A673 (cell line): Measurements from ENCODE around the gene USP2. TPM values are rescaled to one million over a fixed set of nuclear protein-coding genes. Genes with fewer than 3 reads are reported as not detected.

Source experiments
- BruUV-seq: library from RNA; stranded (reverse); fragments of 400-500 nt; replicated peaks from 2 replicates; lab custom pipeline; 2021; lab: Mats Ljungman, UMichigan
- CTCF ChIA-PET: fragments of 300-600 bp; sonication (Branson Sonifier 250); formaldehyde crosslinking; loops from one replicate; lab custom pipeline; 2022; ENCODE audit warnings: antibody characterized with exemption; lab: Charles Lee
- POLR2A ChIA-PET: fragments of 300-600 bp; sonication (Branson Sonifier 250); formaldehyde crosslinking; loops from one replicate; lab custom pipeline; 2022; ENCODE audit warnings: antibody characterized with exemption; ENCODE audit not compliant: low non-redundant PET; lab: Charles Lee
- DNase-seq: peaks from one replicate; pipeline ENCODE4 v3.0.0-alpha.2; 2015; ENCODE audit warnings: low spot score
- H3K27ac ChIP-seq: fragments of 200-600 bp; sonication (generic); 2 replicates; pipeline ENCODE4 v1.5.1; 2016; ENCODE audit warnings: mixed run types, low read depth, mild to moderate bottlenecking, mixed read lengths, antibody characterized with exemption, low read length; ENCODE audit not compliant: poor library complexity, severe bottlenecking
- H3K27me3 ChIP-seq: fragments of 200-600 bp; sonication (generic); replicated peaks from 2 replicates; pipeline ENCODE4 v1.6.1; 2017; ENCODE audit warnings: mixed run types, low read depth, mild to moderate bottlenecking, mixed read lengths, antibody characterized with exemption, low read length; ENCODE audit not compliant: insufficient read depth, poor library complexity
- H3K36me3 ChIP-seq: fragments of 200-600 bp; sonication (generic); 2 replicates; pipeline ENCODE4 v1.6.1; 2016; ENCODE audit warnings: mixed run types, mild to moderate bottlenecking, mixed read lengths, antibody characterized with exemption, low read length; ENCODE audit not compliant: insufficient read depth, poor library complexity, severe bottlenecking
- H3K4me1 ChIP-seq: fragments of 200-600 bp; sonication (generic); 2 replicates; pipeline ENCODE4 v1.6.1; 2017; ENCODE audit warnings: mixed run types, mild to moderate bottlenecking, mixed read lengths, antibody characterized with exemption, low read length; ENCODE audit not compliant: insufficient read depth, poor library complexity, severe bottlenecking
- H3K4me3 ChIP-seq: fragments of 200-600 bp; sonication (generic); 2 replicates; pipeline ENCODE4 v1.5.1; 2016; ENCODE audit warnings: low read depth, mixed run types, mild to moderate bottlenecking, mixed read lengths, low read length; ENCODE audit not compliant: poor library complexity, severe bottlenecking
- H3K9me3 ChIP-seq: fragments of 200-600 bp; sonication (generic); 2 replicates; pipeline ENCODE4 v1.6.1; 2016; ENCODE audit warnings: mixed run types, low read depth, mild to moderate bottlenecking, mixed read lengths, antibody characterized with exemption, low read length; ENCODE audit not compliant: poor library complexity, severe bottlenecking
- EZH2 ChIP-seq: fragments of 200-600 bp; sonication (generic); IDR thresholded peaks from 2 replicates; pipeline ENCODE4 v1.6.1; 2017; ENCODE audit warnings: borderline replicate concordance, low read depth, mild to moderate bottlenecking, mixed read lengths, antibody characterized with exemption, low read length; ENCODE audit not compliant: poor library complexity, severe bottlenecking
- intact Hi-C: fragments of 100-400 bp; cut with micrococcal nuclease; formaldehyde crosslinking; loops from one replicate; pipeline ENCODE4 v1.10.0; 2022; ENCODE audit not compliant: unreplicated experiment
- total RNA-seq: library from RNA; stranded (reverse); gene quantifications from 2 replicates; pipeline ENCODE4 v1.2.3, GENCODE V29; 2021
- TF ChIP-seq, protein P1 (sequence below): fragments of 300-800, 200-600 bp; sonication (generic); conservative IDR thresholded peaks from 2 replicates; pipeline ENCODE4 v1.5.1; 2017; ENCODE audit warnings: low read depth, mild to moderate bottlenecking, antibody characterized with exemption, low read length, moderate library complexity, mixed read lengths

Gene USP2
- total RNA-seq, 1 experiment from 2014 or later: 4.8 TPM

DNA sequence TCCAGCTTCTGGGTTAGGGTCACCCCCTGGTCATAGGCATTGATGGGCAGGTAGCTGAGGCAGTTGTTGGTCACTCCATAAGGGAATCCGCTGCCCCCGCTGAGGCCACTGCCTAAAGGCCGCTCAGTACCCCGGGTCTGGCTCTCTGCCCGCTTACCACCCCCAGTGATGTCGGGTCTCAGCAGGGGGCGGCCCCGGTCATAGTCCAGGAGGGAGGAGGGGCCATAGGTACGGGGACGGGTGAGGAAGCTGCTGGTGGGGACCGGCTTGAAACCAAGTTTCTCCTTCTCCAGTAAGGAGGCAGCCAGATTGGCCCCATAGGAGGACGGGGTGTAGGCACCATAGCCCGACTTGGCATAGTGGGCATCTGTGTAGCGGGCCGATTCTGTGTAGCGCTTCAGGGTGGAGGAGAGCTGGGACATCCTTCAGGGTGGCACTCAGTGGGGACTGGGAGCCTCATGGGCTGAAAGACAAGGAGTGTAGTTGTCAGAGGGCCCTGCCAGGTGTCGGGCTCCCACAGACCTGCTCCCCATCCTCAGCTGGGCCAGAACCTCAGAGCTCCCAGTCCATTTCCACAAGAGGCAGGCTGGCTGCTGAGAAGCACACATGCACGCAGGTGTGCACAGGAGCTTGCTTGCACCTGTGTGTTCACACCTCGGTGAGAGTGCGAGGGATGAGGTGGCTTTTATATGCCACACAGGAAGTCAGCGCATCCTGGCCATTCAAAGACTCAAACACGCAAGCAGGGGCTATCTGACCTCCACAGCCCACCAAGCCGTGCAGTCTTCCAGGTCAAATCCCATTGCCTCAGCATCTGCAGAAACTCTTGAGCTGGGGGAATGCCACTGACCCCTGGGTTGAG is 8.2 kb downstream of the USP2 start:
- BruUV-seq: no TSS peak
- H3K36me3 ChIP-seq: no peaks in the 10 kb centered on the region
- TF ChIP-seq, protein P1, sequence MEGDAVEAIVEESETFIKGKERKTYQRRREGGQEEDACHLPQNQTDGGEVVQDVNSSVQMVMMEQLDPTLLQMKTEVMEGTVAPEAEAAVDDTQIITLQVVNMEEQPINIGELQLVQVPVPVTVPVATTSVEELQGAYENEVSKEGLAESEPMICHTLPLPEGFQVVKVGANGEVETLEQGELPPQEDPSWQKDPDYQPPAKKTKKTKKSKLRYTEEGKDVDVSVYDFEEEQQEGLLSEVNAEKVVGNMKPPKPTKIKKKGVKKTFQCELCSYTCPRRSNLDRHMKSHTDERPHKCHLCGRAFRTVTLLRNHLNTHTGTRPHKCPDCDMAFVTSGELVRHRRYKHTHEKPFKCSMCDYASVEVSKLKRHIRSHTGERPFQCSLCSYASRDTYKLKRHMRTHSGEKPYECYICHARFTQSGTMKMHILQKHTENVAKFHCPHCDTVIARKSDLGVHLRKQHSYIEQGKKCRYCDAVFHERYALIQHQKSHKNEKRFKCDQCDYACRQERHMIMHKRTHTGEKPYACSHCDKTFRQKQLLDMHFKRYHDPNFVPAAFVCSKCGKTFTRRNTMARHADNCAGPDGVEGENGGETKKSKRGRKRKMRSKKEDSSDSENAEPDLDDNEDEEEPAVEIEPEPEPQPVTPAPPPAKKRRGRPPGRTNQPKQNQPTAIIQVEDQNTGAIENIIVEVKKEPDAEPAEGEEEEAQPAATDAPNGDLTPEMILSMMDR: no peak
- no peak for TF ChIP-seq EZH2
- intact Hi-C loops: no loop called here
- no peak for DNase-seq
- ChIA-PET POLR2A (no interaction called here), CTCF (interaction anchor here (0.5 to 3.5 kb wide), 5 partner anchors 8 to 212 kb away, joined by 3 to 34 read pairs (median 4); partner anchors contain the start of gene USP2)
- peaks cover 29% of the 10 kb centered on the region for H3K4me1 ChIP-seq
- no peaks in the 10 kb centered on the region for H3K9me3 ChIP-seq
- H3K4me3 ChIP-seq: no peak overlapping the region
- H3K27me3 ChIP-seq: no peaks in the 10 kb centered on the region
- no peak overlapping the region for H3K27ac ChIP-seq

DNA sequence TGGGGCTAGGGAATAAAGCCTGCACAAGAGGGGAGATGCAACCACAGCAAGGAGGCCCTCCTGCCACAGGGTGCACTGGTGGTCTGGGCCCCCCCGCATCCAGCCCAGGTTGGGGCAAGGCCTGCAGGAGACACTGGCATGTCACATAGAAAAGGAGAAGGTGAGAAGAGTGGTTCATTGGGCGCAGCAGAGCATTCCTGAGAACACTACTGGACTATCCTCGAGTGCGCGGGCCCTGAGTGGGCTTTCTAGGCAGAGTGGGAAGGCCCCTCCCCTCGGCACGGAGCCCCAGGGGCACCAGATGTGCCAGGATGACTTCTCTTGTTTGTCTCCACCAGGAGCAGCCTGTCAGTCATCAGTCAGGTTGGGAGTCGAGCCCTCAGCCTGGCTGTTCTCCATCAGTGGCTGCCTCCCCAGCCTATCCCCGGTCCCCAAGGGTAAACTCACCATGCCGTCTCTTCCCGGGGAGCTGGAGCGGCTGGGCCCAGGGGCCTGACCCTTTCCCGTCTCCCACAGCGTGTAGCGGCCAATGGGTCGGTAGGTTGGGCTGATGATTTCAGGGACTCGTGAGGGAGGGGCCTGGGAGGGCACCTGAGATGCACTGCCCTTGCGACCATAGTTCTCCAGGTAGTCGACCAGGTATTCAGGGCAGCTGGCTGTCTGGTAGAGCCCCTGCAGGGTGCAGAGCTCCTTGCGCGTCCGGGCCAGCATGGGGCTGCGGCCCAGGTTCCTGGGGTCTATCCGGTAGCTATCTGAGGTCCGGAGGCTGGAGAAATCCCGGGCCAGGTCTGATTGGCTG is 9.0 kb downstream of the USP2 start:
- ChIA-PET CTCF (interaction anchor here (0.6 to 3.5 kb wide), 5 partner anchors 9 to 34 kb away, joined by 3 to 34 read pairs (median 9); partner anchors contain the start of gene USP2), POLR2A (no interaction called here)
- Histone ChIP-seq H3K4me3 (no peak overlapping the region), H3K4me1 (peaks cover 33% of the 10 kb centered on the region), H3K36me3 (no peaks in the 10 kb centered on the region), H3K9me3 (no peaks in the 10 kb centered on the region), H3K27ac (no peak overlapping the region), H3K27me3 (no peaks in the 10 kb centered on the region)
- intact Hi-C loops: no loop called here
- BruUV-seq: no TSS peak
- DNase-seq: no peak
- no peak for TF ChIP-seq EZH2
- TF ChIP-seq, protein P1: no peak

- Histone ChIP-seq H3K27me3 (no peaks in the 10 kb centered on the region), H3K27ac (no peak overlapping the region), H3K36me3 (no peaks in the 10 kb centered on the region), H3K4me3 (no peak overlapping the region), H3K4me1 (peaks cover 37% of the 10 kb centered on the region), H3K9me3 (no peaks in the 10 kb centered on the region)
- CTCF ChIA-PET: interaction anchor here (1.0 to 3.5 kb wide), 4 partner anchors 9 to 33 kb away, joined by 3 to 34 read pairs (median 7); partner anchors contain the start of gene USP2
- no TSS peak for BruUV-seq
- intact Hi-C loops: no loop called here
- no peak for TF ChIP-seq EZH2
- TF ChIP-seq, protein P1: peak; percentile 59
- peak; percentile 78 for DNase-seq
- POLR2A ChIA-PET: no interaction called here
Measured at GRCh38 chr11:119371778-119372182, 9.7 kb downstream of the USP2 start.
